Endometrial microvascular endothelial cells (primary cell): ENCODE results near the gene POFUT2. TPM values are rescaled to one million over a fixed set of nuclear protein-coding genes. Genes with fewer than 3 reads are reported as not detected.

Experiments
- in situ Hi-C: cut with HindIII; loops from 2 replicates; pipeline ENCODE4 v1.10.0; 2017; ENCODE audit warnings: low sequenced_read_pairs, low pct_unique_long_range_greater_than_20kb; ENCODE audit errors: inconsistent ontology term
- total RNA-seq: library from RNA; depleted of rRNA; stranded (reverse); fragments of >200 nt; gene quantifications from one replicate; pipeline ENCODE4 v1.2.3, GENCODE V29; 2015; ENCODE audit errors: inconsistent ontology term

POFUT2 gene
- total RNA-seq, 1 donor from 2014 or later = 25.5 TPM

GRCh38 chr21:45277101-45278045 lies 10.3 kb downstream of the POFUT2 start:
- in situ Hi-C loops = no loop called here

GRCh38 chr21:45276596-45276995 lies 11.1 kb downstream of the POFUT2 start:
- in situ Hi-C loops = no loop called here

GRCh38 chr21:45270306-45270821 lies 17.3 kb downstream of the POFUT2 start:
- in situ Hi-C loops = no loop called here

- in situ Hi-C loops = no loop called here
Measured at GRCh38 chr21:45269861-45270260, 17.8 kb downstream of the POFUT2 start.

GRCh38 chr21:45267390-45267760 lies 20.3 kb downstream of the POFUT2 start:
- in situ Hi-C loops = no loop called here

GRCh38 chr21:45266518-45267389 lies 20.9 kb downstream of the POFUT2 start:
- in situ Hi-C loops = no loop called here

GRCh38 chr21:45265721-45266517 lies 21.8 kb downstream of the POFUT2 start:
- in situ Hi-C loops = no loop called here

- in situ Hi-C loops = no loop called here
Measured at GRCh38 chr21:45264912-45265515, 22.7 kb downstream of the POFUT2 start.

GRCh38 chr21:45264146-45264911 lies 23.4 kb downstream of the POFUT2 start:
- in situ Hi-C loops = no loop called here

- in situ Hi-C loops = no loop called here
Measured at GRCh38 chr21:45263534-45263933, 24.2 kb downstream of the POFUT2 start.

GRCh38 chr21:45262616-45263015 lies 25.1 kb downstream of the POFUT2 start:
- in situ Hi-C loops = no loop called here

- in situ Hi-C loops = no loop called here
Measured at GRCh38 chr21:45262041-45262581, 25.6 kb downstream of the POFUT2 start.

- in situ Hi-C loops = no loop called here
Measured at GRCh38 chr21:45261093-45261492, 26.6 kb downstream of the POFUT2 start.

GRCh38 chr21:45260191-45260825 lies 27.4 kb downstream of the POFUT2 start:
- in situ Hi-C loops = no loop called here

GRCh38 chr21:45259206-45259840 lies 28.4 kb downstream of the POFUT2 start:
- in situ Hi-C loops = no loop called here

- in situ Hi-C loops = no loop called here
Measured at GRCh38 chr21:45258466-45258865, 29.2 kb downstream of the POFUT2 start.
